ENCODE measurements around the gene GNA12.
"Not testable (repeated sequence)": the region's sequence is repeated elsewhere in the genome, so short reads cannot be mapped to it uniquely, and the experiment has no call there.

Gene GNA12

DNA sequence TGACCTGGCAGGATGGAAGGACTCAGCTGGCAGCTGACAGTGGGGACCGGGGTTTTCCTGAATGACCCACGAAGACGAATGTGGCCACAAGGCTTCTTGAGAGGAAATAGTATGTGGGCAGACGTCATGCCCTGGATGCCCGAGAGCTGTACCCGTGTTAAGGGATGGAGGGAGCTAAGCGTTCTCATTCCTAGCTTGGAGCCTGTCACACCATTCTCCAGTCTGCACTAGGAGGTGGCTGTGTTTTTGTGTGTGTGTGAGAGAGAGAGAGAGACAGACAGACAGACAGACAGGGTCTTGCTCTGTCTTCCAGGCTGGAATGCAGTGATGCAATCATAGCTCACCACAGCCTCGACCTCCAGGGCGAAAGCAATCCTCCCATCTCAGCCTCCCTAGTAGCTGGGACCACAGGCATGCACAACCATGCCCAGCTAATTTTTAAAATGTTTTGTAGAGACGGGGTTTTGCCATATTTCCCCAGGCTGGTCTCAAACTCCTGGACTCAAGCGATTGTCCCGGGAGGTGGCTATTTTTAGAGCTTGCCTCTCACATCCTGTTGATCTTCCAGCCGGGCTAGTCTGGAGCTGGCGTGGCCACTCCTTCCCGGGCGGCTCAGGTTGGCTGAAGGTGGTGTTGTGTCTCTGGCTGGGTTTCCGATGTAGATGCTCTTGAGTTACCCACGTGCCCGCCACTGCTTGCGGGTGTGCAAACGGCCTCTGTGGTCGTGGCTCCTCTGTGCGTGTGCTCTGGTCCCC is 154.0 kb downstream of the GNA12 start:
- no peak for DNase-seq (ENCODE audit: low spot score)

DNA sequence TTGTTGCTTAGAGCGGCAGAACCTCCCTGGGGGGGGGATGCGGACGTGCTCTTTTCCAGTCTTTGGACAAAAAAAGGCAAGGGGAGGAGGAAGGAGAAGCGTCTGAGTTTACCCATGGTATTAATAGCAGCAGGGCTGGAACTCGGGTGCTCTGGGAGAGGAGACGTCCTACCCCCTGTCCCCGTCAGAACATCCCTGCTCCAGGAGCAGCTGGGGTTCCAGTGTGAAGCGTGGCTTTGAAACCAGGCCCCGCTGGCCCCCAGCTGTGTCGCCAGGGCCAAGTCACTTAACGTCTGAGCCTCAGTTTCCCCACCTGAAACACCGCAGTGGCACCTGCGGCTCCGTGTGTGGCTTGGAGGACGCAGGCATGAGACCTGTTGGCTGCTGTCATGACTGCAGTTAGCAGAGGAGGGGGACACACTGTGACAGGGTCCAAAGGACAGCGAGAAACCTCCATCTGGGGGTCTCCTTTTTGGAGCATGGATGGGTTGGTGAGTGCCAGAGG is 154.7 kb downstream of the GNA12 start:
- DNase-seq (ENCODE audit: low spot score): no peak

DNA sequence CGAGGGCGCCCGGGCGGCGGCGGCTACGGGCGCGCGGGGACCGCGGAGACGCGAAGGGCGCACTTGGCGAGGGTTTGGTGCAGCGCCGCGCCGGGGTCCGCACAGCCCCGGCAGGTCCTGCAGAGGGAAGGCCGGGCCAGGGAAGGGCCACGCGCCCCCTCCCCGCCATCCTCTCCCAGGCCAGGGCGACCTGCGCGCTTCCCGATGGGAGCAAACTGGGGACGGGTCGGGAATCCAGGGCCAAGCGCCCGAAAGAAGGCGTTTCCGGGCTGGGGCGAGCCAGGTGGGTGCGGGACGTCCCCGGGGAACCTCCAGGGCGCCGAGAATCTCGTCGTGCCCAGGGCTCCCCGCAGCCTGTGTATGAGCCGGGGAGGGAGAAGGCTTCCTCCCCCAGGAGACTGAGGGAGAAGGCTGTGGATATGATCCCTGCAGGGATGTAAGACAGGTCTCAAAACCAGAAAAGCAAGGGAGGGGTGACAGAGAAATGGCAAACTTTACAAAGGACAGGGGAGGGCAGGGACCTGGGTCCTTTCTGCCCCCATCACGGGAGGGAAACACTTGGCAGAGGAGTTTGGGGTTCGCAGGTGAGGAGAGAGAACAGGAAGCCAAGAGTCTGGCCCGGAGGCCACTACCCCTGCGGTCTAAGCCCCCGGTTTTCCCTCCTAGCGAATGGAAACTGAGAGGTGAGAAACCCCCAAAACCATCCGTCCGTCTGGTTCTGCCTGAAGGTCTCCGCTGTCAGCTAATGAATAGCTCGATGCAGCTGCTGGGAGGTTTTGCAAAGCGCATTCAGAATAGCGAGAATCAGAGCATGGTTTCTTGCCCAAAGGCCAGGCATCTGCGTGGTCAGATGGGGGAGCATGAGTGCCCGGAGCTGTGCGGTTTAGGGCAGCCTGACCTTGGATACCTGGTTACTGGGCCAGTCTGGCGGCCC is 155.4 kb downstream of the GNA12 start:
- no peak for DNase-seq (ENCODE audit: low spot score)

DNA sequence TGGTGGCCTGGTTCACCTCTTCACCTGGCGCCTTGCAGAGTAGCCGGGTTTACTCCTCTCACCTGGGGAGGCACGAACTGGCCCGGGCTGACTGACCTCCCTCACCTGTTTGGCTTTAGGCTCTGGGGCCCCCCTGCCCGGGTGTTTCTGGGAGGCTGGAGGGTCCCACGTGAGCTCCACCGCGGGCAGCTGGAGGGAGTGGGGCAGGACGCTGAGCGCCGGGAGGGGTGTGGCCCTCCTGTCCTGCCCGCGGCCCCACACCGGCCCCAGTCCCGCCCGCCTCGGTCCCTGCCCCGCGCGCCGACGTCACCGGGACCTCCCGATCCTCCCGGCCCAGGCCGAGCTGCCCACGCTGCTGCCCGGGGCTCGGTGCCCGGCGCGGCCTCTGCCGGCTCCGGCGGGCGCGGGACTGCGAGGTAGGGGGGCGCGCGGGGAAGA is 156.2 kb downstream of the GNA12 start, which contains the start of gene AMZ1:
Gene AMZ1, plus strand, starts transcription at position 322 of the 438 bp plus-strand sequence. CDS start 12,250 bp downstream, outside the sequence.
- no peak for DNase-seq (ENCODE audit: low spot score)

DNA sequence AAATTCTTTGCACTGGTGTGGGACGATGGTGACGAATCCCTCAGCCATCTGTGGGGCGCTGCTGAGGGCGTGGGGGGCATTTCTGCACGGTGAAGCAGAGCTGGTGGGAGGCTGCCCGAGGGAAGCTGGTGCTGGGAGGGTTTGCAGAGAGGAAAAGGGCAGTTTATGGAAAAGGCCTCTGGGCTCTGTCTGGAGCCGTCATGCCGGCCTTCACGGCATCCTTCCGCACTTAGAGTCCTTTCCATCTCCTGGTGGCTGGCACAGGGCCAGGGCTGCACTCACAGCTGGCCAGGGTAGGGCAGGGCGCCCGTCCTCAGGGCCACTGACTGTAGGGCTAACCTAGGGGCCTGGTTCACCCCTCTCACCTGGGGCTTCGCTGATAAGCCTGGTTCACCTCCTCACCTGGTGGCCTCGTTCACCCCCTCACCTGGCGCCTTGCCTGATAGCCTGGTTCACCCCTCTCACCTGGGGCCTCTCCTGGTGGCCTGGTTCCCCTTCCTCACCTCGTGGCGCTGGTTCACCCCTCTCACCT is 156.7 kb downstream of the GNA12 start:
- DNase-seq (ENCODE audit: low spot score): no peak

DNA sequence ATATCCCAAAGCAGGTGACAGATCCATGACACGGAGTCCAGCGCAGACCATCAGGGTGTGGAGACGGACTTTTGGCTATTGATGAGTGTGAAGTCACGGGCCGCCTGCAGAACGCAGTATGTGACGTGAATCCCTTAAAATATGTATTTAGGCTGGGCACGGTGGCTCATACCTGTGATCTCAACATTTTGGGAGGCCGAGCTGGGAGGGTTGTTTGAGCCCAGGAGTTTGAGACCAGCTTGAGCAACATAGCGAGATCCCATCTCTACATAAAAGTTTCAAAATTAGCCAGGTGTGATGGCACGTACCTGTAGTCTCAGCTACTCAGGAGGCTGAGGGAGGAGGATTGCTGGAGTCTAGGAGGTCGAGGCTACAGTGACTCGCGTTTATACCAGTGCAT is 158.0 kb downstream of the GNA12 start:
- no peak for DNase-seq (ENCODE audit: low spot score)

DNA sequence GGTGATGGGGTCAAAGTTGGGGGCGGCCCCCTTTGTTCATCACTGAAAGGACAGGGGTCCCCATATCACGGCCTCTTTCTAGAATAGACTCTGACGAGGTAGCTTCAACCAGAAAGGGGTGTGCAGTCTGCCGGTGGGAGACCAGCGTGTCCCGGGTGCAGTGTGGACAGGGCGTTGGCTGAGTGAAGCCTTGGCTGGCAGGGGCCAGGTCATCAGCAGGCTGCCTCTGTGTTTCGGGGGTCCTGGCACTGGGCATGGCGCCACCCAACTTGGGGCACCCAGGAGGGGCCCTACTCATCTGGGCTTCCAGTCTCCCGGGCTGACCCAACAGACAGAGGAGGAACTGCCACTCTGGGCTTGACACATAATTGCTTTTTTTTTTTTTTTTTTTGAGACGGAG is 159.6 kb downstream of the GNA12 start:
- DNase-seq (ENCODE audit: low spot score): no peak

DNA sequence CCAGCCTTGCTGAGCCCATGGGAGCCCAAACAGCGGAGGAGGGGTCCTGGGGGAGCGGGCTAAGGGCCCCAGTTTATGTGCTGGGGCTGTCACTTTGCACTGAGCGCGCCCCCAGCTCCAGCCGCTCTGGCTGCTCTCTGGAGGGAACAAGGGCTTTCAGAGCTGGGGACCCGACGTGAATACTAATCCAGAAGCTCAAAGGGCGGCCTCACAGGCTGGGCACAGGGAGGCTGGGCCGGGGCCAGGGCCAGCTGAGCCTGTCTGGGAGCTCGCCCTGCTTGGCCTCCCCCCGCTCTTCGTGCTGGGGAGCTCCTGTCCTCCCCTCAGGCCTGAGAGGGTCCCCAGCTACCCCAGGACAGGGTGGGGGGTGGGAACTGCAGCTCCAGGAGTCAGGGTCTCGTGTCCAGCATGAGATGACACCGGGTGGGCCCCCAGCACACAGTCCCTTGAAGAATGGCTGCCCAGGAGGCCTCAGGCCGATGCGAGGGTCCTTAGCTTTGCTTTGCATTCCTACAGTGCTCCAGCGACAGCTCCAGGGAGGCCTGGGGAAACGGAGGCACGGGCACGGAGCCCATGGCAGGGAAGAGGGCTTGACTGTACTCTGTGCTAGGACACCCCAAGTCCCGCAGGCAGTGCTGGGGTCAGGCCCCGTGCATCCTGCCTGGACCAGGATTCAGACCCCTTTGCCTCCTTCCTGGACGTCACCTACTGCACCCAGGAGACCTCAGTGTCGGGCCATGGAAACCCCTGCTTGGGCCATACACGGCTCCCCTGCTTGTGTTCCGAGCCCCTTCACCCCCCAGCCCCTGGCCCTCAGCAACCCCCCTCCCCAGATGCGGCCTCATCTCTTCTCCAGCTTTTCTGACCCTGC is 161.9 kb downstream of the GNA12 start:
- DNase-seq (ENCODE audit: low spot score): no peak

DNA sequence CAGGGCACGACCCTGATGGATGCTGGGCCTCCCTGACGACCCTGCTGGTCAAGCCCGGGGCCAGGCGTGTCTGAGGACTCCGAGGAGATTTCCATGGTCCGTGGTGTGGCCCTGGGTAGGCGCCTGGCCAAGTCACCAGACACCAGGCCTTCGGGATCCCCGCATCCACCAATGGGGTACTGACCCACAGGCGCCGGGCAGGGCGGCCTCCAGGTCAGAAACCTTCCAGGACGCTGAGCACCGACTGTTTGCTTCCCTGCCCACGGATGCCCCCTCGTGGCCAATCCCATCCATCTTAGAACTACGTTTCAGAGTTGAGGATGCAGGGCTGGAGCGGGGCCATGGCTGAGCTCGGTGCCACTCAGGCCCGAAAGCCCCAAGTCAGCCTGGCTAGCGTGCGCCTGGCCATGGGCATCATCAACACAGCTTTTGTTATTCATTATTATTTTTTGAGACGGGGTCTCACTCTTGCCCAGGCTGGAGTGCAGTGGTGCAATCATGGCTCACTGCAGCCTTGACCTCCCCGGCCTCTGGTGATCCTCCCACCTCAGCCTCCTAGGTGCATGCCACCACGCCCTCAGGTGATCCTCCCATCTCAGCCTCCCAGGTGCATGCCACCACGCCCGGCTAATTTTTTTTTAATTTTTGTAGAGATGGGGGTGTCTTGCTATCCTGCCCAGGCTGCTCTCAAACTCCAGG is 163.2 kb downstream of the GNA12 start:
- peak; percentile 47 for DNase-seq (ENCODE audit: low spot score)

DNA sequence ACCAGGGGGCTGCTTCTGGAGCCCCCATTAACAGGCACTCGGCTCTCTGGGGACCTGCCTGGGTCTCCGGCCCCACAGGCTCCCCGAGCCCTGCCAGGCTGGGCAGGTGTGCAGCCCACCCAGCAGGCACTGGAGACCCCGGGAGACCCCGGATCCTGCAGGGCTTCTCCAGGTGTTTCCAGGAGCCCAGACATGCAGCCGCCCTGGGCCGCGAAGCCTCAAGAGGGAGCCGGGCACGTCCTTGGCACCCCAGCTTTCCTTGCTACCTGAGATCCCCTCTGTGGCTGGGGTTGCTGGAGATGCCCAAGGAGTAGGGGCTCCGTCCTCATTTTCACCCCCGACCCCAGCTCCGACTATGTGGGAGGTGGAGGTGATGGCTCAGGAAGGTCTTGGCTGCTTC is 163.9 kb downstream of the GNA12 start:
- no peak for DNase-seq (ENCODE audit: low spot score)

DNA sequence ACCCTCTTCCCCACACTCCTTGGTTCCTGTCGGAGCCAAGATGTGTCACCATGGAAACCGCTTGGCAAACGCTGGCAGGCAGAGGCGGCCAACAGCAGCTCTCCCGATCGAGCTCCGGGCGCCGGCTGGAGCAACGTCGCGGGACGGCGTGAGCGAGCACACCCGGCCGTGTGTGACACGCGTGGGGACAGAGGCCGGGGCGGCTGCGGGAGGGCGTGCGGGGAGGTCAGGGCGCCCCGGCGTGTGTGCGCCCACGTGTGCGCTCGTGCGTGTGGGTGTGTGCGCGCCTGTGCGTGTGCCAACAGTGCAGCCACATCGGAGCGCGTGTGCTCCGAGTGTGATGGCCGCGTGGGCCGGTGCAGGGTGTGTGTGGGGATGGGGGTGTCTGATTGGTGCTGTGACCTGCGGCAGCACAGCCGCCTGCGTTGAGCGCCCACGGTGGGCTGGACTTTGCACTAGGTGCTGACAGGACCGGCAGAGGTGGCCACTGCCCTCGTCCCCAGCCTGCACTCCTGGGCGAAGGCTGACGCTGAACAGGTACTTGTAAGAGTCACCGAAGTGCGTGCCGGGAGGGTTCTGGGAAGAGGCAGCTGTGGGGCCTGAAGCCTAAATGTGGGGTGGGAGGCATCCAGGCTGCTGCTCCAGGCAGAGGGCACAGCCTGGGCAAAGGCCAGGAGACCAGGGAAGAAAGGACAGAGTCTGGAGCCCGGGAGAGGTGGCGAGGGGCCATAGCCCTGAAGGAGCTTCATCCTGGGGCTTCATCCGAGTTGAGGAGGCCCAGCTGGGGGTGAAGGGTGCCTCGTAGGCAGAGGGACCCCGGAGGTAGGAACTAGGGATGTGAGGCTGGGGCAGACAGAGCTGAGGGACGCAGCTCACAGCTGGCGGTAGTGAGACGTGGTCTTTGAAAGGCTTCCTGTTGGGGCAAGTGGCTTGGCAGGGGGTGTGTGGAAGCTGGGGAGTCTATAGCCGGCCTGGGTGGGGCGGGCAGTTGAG is 164.7 kb downstream of the GNA12 start:
- DNase-seq (ENCODE audit: low spot score): not testable (repeated sequence)

DNA sequence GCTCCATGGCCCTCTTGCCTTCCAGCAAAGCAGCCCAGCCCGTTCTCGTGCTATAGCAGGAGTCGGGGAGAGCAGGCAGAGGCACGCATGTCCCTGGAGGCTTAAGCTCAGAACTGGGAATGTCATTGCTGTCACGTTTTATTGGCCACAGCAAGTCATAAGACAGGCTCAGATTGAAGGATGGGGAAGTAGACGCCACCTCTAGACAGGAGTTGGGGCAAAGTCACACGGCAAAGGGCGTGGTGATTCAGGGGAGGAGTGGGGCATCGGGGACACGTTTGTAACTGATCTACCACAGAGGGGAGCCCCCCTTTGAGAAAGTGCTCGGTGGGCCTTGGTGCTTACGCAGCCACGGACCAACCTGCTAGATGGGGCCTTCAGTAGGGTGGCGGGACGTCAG is 165.7 kb downstream of the GNA12 start:
- not testable (repeated sequence) for DNase-seq (ENCODE audit: low spot score)

Data from activated CD4-positive, alpha-beta T cell treated with anti-CD3 and anti-CD28 coated beads, Interleukin-2, Interleukin-4, amounts not matched to agents 100 ng/mL and 50 ng/mL, durations not matched to agents 16 hours and 8 hours (primary cell).